Ovary (tissue), 9 donors: ENCODE measurements around the gene ARMH3. TPM values are rescaled to one million over a fixed set of nuclear protein-coding genes. Genes with fewer than 3 reads are reported as not detected.
"Not testable (repeated sequence)": the region's sequence is repeated elsewhere in the genome, so short reads cannot be mapped to it uniquely, and the experiment has no call there.

Experiments
- DNase-seq, 5 donors: peaks; one replicate each; pipeline ENCODE4 v3.0.0-alpha.2; 2019 to 2020
- H3K27ac ChIP-seq, 2 donors: fragments of 200-600 bp; one replicate each; pipeline versions ENCODE4 v1.5.1 to v1.8.0; 2019 to 2022
- H3K27me3 ChIP-seq: fragments of 200-600 bp; one replicate; pipeline ENCODE4 v1.8.0; 2022
- H3K36me3 ChIP-seq: fragments of 200-600 bp; sonication (generic); one replicate; pipeline ENCODE4 v1.5.1; 2019
- H3K4me1 ChIP-seq: one replicate; pipeline ENCODE4 v1.8.1; 2013; ENCODE audit warnings: mild to moderate bottlenecking, moderate library complexity; ENCODE audit not compliant: insufficient read depth
- H3K4me3 ChIP-seq: fragments of 200-600 bp; sonication (generic); one replicate; pipeline ENCODE4 v1.5.1; 2017
- H3K9me3 ChIP-seq, 2 donors: fragments of 200-600 bp in 1 of 2; sonication (generic) in 1 of 2; one replicate each; pipeline versions ENCODE4 v1.5.1 to v1.8.1; 2013 to 2019; ENCODE audit warnings: mild to moderate bottlenecking in 1 of 2, moderate library complexity in 1 of 2
- EP300 ChIP-seq: sonication (generic); formaldehyde crosslinking; IDR thresholded peaks from one replicate; pipeline ENCODE4 v1.6.1; 2017; ENCODE audit warnings: antibody characterized with exemption
- POLR2A ChIP-seq: fragments of 450-650 bp; IDR thresholded peaks from one replicate; pipeline ENCODE4 v1.6.1; 2017; ENCODE audit warnings: antibody characterized with exemption, mild to moderate bottlenecking, moderate library complexity
- WGBS, 3 donors: extraction: QIAGEN DNeasy Blood & Tissue Kit in 1 of 3; methylation state at CpG; one replicate each; pipeline versions ENCODE4 v1.1.5 to v1.1.7; 2013 to 2017; 5-methylcytosine and 5-hydroxymethylcytosine counted together
- intact Hi-C, 4 donors: fragments of 100-400 bp; cut with DNase I; formaldehyde crosslinking; loops; one replicate each; pipeline versions ENCODE4 v1.11.0 to v1.15.1; 2022 to 2023
- polyA plus RNA-seq, 2 donors: library from polyadenylated mRNA; stranded (reverse); fragments of 200-250 nt in 1 of 2; fragments of 350-450 nt in 1 of 2; fragmentation: Illumina TruSeq in 1 of 2; extraction: RNeasy Lipid Tissue Mini Kit (QIAGEN cat#74804) in 1 of 2; gene quantifications; one replicate each; pipeline ENCODE4 v1.2.3, GENCODE V29; 2013 to 2014
- total RNA-seq, 7 donors: library from RNA; depleted of rRNA in 2 of 7; stranded (reverse); fragments of >200 nt in 2 of 7; fragmentation: NEBNext Ultra II Directional in 3 of 7; extraction: Animal tissue kit (Norgen Biotek cat#: 25700) in 3 of 7; gene quantifications; one replicate each; pipeline versions ENCODE4 v1.1.0 to v1.2.4, GENCODE V29; 2016 to 2023
- TF ChIP-seq, protein P1 (sequence below), 3 donors: fragments of 450-650 bp in 2 of 3; fragments of 200-600 bp in 1 of 3; IDR thresholded peaks; one replicate each; pipeline versions ENCODE4 v1.5.1 to v1.8.0; 2016 to 2022; ENCODE audit warnings: antibody characterized with exemption in 3 of 3, mild to moderate bottlenecking in 1 of 3
- donor health status: DM: no; HTN: no; CAD: no; lungs with moderate emphysema.
- donor health status: DM: no; HTN: no; CAD: no.
- donor health status: Bipolar disorder and iron deficiency.
- donor health status: DM: yes; HTN: yes; CAD: no.
- donor health status: DM: no; HTN: no; CAD: no.
- donor health status: DM: yes; HTN: yes; CAD: no.

ARMH3 gene
- total and polyA plus RNA-seq, 9 donors: 9.1 to 24.2 (median 18.1) TPM

DNA sequence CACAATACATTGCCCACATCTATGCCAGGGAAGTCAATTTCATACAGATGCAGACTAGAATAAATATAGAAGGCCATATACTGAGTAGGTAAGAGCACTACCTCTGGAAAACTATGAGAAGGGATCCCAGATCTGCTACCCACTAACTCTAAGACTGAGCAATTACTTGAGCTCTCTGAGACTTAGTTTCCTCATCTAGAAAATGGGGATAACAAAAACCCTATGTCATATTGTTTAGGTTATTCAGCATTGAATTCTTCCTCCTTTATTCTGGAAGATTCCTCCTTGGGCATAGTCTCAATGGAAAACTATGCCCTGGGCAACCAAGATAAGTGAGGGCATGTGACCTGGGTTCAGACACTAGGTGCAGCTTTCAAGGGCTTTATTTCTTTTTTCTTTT, 4.0 kb upstream of the ARMH3 start:
- no peak overlapping the region for H3K27ac ChIP-seq
- no peaks in the 10 kb centered on the region for H3K27me3 ChIP-seq
- no peak overlapping the region for H3K4me3 ChIP-seq
- no peaks in the 10 kb centered on the region for H3K9me3 ChIP-seq
- TF ChIP-seq, protein P1, sequence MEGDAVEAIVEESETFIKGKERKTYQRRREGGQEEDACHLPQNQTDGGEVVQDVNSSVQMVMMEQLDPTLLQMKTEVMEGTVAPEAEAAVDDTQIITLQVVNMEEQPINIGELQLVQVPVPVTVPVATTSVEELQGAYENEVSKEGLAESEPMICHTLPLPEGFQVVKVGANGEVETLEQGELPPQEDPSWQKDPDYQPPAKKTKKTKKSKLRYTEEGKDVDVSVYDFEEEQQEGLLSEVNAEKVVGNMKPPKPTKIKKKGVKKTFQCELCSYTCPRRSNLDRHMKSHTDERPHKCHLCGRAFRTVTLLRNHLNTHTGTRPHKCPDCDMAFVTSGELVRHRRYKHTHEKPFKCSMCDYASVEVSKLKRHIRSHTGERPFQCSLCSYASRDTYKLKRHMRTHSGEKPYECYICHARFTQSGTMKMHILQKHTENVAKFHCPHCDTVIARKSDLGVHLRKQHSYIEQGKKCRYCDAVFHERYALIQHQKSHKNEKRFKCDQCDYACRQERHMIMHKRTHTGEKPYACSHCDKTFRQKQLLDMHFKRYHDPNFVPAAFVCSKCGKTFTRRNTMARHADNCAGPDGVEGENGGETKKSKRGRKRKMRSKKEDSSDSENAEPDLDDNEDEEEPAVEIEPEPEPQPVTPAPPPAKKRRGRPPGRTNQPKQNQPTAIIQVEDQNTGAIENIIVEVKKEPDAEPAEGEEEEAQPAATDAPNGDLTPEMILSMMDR (IDR thresholded peaks at IDR 0.05): no peak
- TF ChIP-seq EP300: no peak
- no peak for TF ChIP-seq POLR2A
- H3K4me1 ChIP-seq: peaks cover under 1% of the 10 kb centered on the region
- no peak for DNase-seq
- intact Hi-C loops: loop anchor here in 1 of 4 donors (10.0 kb wide), 1 partner anchor 55 kb away; no protein-coding TSS in a partner anchor
- no peaks in the 10 kb centered on the region for H3K36me3 ChIP-seq

DNA sequence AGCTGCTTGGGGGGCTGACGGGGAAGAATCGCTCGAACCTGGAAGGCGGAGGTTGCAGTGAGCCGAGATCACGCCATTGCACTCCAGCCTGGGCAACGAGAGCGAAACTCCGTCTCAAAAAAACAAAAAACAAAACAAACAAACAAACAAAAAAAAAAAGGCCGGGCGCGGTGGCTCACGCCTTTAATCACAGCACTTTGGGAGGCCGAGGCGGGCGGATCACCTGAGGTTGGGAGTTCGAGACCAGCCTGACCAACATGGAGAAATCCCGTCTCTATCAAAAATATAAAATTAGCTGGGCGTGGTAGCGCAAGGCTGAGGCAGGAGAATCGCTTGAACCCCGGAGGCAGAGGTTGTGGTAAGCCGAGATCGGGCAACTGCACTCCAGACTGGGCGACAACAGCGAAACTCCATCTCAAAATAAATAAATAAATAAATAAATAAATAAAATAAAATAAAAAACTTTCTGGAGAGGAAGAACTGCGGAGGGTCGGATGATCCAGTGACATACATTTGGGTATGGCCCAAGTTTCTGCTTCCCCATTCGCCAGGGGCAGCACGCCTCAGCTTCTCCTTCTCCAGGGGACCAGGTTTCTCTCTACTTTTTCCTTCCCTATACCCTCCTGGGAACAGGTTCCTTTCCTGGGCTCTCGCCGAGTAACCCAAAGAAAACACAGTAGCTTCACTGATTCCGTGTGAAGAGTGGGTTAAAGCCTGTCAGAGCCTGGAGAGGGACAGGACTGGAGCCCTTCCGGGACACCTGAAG, 909 bp downstream of the ARMH3 start:
- H3K9me3 ChIP-seq, intact Hi-C loops, H3K36me3 ChIP-seq, H3K4me1 ChIP-seq, H3K27me3 ChIP-seq: not testable (repeated sequence)
- peak overlapping the region; percentile 62 to 83 for H3K27ac ChIP-seq
- WGBS, 3 donors: 66 to 71% (median 68%) methylated on average over 34 of the region's 34 CpGs
- peak in 1 of 5 donors; percentile 33 for DNase-seq
- peak overlapping the region; percentile 86 for H3K4me3 ChIP-seq

DNA sequence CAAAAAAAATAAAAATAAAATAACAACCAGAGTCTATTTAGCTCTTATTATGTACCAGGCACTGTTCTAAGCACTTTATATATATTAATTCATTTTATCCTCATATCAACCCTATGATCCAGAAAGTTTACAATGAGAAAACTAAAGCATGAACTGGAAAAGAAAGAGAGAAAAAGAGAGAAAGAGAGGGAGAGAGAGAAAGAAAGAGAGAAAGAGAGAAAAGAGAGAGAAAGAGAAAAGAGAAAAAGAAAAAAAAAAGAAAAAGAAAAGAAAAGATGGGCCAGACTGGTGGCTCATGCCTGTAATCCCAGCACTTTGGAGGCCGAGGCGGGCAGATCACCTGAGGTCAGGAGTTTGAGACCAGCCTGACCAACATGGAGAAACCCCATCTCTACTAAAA, 9.9 kb downstream of the ARMH3 start:
- no peaks in the 10 kb centered on the region for H3K27me3 ChIP-seq
- H3K9me3 ChIP-seq: no peaks in the 10 kb centered on the region
- H3K4me3 ChIP-seq: no peak overlapping the region
- 90 to 98% (median 98%) methylated on average over 2 of the region's 2 CpGs for WGBS, 3 donors
- no peak for DNase-seq
- H3K27ac ChIP-seq: no peak overlapping the region
- no peaks in the 10 kb centered on the region for H3K36me3 ChIP-seq
- intact Hi-C loops: no loop called here
- no peaks in the 10 kb centered on the region for H3K4me1 ChIP-seq
- TF ChIP-seq EP300: no peak
- no peak for TF ChIP-seq POLR2A
- TF ChIP-seq, protein P1 (IDR thresholded peaks at IDR 0.05): no peak

DNA sequence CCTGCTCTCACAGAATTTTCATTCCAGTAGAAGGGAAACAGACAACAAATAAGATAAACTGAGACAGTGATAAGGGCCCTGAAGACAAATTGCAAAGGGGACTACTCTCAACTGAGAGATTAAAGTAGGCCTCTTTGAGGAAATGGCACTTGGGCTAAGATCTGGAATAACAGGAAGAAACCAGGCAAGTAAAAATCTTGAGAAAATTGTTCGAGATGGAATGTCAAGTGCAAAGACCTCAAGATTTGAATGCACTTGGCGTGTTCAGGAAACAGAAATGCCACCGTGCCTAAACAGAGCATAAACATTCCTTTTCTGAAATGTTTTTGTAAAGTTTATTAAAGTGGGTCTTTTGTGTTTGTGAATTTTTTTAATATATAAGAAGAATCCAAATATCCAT, 10.7 kb downstream of the ARMH3 start:
- WGBS, 3 donors: 52 to 72% (median 69%) methylated on average over 3 of the region's 3 CpGs
- intact Hi-C loops: no loop called here
- TF ChIP-seq POLR2A (no peak), EP300 (no peak)
- TF ChIP-seq, protein P1 (IDR thresholded peaks at IDR 0.05): no peak

DNA sequence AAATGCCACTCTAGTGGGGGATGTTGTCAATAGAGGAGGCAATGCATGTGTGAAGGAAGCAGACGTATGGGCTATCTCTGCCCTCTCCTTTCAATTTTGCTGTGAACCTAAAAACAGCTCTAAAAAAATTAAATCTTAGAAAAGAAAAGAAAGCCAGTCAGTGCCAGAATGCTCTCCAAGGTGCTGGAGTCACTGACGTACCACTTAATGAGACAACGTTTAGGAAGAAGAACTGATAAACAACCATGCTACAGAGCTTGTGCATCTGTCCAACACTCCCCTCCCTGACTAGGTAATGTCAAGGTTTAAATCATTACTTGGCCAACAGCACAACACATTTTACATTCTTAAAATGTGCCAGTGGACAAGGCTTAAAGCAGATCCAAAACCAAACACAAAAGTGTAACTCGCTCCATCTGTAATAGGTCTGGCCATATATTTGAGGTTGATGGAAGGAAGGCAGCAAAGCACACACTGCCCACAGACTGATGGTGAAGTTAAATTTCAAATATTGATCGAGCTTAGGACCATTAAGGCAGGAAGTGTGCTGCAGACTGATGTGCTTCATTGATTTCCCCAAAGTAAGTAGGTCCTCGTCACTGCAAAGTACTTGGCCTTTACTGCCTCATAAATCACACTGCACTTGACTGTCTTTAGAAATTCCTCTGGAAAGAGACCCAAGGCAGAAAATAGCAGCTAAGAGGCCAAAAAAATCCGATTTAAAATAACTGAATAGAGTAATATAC, 15.5 kb downstream of the ARMH3 start:
- H3K4me3 ChIP-seq: no peak overlapping the region
- no peak for TF ChIP-seq EP300
- WGBS, 3 donors: 50 to 56% (median 55%) methylated on average over 7 of the region's 7 CpGs
- no peaks in the 10 kb centered on the region for H3K36me3 ChIP-seq
- peaks cover 1% of the 10 kb centered on the region for H3K4me1 ChIP-seq
- DNase-seq: no peak
- no peak overlapping the region for H3K27ac ChIP-seq
- H3K9me3 ChIP-seq: no peaks in the 10 kb centered on the region
- intact Hi-C loops: no loop called here
- no peaks in the 10 kb centered on the region for H3K27me3 ChIP-seq

More for the DNA sequence above, 10.7 kb downstream of the ARMH3 start:
- Histone ChIP-seq H3K9me3 (no peaks in the 10 kb centered on the region), H3K4me1 (peaks cover 1% of the 10 kb centered on the region), H3K36me3 (no peaks in the 10 kb centered on the region), H3K4me3 (no peak overlapping the region), H3K27me3 (no peaks in the 10 kb centered on the region), H3K27ac (no peak overlapping the region)
- DNase-seq: no peak
